Gastrocnemius medialis (tissue), 4 donors: ENCODE measurements around the gene PI3.

ENCODE experiments used
- POLR2A ChIP-seq, 2 donors: fragments of 450-650 bp; IDR thresholded peaks; one replicate each; pipeline ENCODE4 v1.6.1; 2017; ENCODE audit warnings: antibody characterized with exemption in 2 of 2, mild to moderate bottlenecking in 2 of 2, moderate library complexity in 2 of 2
- TF ChIP-seq, protein P1 (sequence below), 5 experiments: fragments of 450-650 bp in 3 of 5; fragments of 200-600 bp in 2 of 5; sonication (generic) in 2 of 5; IDR thresholded peaks in 4 of 5; conservative IDR thresholded peaks in 1 of 5; 1 replicate in 4 of 5; 2 replicates in 1 of 5; pipeline ENCODE4 v1.5.1; 2016 to 2019; ENCODE audit warnings: antibody characterized with exemption in 5 of 5, mild to moderate bottlenecking in 3 of 5, moderate library complexity in 3 of 5

DNA sequence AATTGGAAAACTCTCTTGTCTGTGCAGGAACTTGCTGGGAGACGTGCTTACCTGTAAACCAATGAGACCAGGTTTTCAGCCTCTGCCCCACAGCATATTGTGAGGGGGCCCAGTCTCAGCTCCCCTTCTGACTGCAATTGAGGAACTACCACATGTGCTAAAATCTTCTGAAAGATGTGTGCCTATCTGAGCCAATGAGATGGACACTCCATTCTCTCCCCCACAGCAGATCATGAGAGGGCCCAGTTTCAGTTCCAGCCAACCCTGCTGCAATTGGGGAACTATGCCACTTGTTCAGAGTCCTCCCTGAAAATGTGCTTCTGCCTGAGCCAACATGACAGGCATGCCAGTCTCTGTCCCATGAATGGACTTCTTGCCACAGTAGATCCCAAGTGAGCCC, 20.9 kb upstream of the PI3 start:
- TF ChIP-seq, protein P1, sequence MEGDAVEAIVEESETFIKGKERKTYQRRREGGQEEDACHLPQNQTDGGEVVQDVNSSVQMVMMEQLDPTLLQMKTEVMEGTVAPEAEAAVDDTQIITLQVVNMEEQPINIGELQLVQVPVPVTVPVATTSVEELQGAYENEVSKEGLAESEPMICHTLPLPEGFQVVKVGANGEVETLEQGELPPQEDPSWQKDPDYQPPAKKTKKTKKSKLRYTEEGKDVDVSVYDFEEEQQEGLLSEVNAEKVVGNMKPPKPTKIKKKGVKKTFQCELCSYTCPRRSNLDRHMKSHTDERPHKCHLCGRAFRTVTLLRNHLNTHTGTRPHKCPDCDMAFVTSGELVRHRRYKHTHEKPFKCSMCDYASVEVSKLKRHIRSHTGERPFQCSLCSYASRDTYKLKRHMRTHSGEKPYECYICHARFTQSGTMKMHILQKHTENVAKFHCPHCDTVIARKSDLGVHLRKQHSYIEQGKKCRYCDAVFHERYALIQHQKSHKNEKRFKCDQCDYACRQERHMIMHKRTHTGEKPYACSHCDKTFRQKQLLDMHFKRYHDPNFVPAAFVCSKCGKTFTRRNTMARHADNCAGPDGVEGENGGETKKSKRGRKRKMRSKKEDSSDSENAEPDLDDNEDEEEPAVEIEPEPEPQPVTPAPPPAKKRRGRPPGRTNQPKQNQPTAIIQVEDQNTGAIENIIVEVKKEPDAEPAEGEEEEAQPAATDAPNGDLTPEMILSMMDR (IDR thresholded peaks at IDR 0.05 in 4 of 5, conservative IDR thresholded peaks at IDR 0.05 in 1 of 5), result no peak
- TF ChIP-seq POLR2A (IDR thresholded peaks at IDR 0.05), result no peak
